GM18861 (cell line): ENCODE data around the gene CSF1R.

ENCODE experiments used
- ATAC-seq: cut with Tn5 transposase; IDR thresholded peaks from one replicate; pipeline ENCODE4 v1.9.1; 2021; ENCODE audit not compliant: unreplicated experiment

The CSF1R gene

DNA sequence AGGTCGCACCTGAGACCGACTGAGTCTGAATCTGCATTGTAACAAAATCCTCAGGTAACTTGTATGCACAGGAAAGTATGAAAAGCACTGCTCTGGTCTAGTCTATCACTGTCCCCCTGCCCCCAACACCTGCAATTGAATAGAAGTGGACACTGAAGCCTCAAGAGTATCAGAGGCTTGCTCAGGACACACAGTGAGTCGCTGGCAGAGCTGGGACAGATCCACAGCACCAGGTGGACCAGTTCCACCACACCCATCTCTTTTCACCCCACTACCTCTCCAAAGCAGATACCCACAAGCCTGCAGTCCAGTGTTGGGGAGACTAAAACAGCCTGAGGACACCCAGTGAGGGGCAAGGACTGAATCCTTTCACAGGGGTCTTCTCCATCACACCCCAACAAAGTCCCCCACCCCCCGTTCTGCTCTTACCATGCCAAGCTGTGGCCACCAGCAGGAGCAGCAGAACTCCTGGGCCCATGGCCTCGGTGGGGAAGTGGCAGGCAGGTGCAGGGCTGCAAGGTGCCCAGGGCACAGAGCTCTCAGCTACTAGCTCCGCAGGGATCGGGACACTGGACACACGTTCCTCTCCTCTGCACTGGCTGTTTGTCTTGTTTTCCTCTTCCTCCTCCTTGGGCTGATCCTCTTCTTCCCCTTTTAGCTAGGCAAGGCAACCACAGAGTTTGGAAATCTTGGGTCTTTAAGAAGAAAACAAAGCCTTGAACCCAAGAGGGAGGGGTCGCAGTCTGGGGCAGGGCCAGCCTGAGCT lies at the start of gene CSF1R:
CSF1R (minus strand) TSS at position 605 of the 766 bp plus-strand sequence; CDS start at position 478, 127 bp downstream.
- no peak for ATAC-seq

GRCh38 chr5:150135557-150136304 lies 49.4 kb upstream of the CSF1R start:
- ATAC-seq, result no peak

GRCh38 chr5:150134198-150134588 lies 47.8 kb upstream of the CSF1R start:
- no peak for ATAC-seq

- no peak for ATAC-seq
These were observed 47.3 kb upstream of the CSF1R start for GRCh38 chr5:150133581-150134197.

- no peak for ATAC-seq
These were observed 46.4 kb upstream of the CSF1R start for GRCh38 chr5:150132740-150133139.

DNA sequence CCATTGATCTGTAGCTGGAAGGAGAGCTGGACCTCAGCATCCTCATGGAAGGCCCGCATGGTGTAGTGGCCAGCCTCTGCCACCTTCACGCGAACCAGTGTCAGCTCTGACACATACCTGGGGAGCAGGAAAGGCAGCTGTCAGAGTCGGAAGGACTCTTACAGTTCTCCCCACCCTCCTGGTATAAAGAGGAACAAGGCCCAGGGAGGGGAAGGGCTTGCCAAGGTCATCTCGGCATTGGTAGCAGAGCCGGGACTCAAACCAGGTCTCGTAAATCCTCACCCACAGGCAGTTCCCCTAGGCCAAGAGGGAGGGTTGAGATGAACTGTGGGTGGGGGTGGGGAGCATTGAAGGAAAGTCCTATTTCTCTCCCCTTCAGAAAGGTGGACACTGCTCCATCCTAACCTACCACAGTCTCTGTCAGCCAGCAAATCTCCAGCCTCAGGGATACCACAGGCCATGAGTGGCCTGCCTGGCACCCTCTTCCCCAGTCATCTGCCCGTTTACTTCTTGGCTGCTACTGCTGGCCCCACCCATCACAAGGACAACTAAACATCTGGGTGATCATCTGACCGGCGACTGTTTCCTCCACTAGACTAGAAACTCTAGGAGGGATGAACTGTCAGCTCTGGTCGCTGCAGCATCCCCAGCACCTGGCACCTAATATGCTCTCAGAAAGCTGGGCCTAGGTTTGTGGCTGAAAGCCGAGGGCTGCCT lies 45.8 kb upstream of the CSF1R start:
- no peak for ATAC-seq

GRCh38 chr5:150131461-150131860 lies 45.1 kb upstream of the CSF1R start:
- no peak for ATAC-seq

- ATAC-seq, result no peak
These were observed 44.2 kb upstream of the CSF1R start for GRCh38 chr5:150130493-150130922.

DNA sequence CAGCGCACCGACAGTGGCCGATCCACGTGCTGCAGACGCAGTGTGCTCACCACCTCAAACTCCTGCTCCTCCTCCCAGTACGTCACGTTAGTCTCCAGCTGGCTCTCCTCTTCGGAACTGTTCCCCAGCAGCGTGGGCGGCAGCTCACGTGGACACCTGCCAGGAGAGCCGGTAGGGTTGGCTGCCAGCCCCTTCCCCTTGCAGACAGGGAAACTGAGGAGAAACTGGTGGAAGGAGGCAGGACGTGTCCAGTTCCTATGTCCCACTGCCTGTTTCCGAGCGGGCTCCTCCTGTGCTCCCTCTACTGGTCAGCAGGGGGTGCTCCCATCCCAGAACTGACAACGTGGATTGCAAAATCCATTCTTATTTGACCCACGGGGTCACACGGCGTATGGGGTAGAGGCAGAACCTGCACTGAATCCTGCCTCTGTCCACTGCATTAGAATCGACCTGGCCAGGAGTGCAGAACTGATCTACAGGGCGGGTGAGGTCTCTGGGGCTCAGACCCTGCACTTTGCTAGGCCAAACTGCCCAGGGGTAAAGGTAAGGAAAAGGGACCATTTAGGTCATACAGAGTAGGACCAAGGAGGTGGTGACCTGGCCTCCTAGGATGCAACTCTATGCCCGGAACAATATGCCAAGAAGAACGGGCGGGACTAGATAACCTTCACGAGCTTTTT lies 43.6 kb upstream of the CSF1R start:
- ATAC-seq, result no peak

DNA sequence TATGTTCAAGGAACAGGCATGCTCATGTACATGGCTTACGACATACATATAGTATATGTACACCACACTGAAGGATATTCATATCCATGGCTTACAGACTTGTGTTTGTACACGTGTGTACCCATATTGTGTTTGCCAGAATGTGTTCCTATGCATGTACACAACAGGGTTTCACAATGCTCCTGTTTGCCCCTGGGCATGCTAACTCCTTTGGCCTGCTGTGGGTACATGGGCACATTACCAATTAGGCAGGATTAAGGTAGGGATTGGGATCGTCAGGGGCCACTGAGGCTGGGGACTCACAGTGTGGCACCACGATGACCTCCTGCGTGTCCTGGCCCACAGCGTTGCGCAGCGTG lies 43.1 kb upstream of the CSF1R start:
- ATAC-seq, result no peak

- no peak for ATAC-seq
These were observed 40.5 kb upstream of the CSF1R start for GRCh38 chr5:150126921-150127265.

GRCh38 chr5:150126199-150126920 lies 40.0 kb upstream of the CSF1R start:
- ATAC-seq, result no peak

- no peak for ATAC-seq
These were observed 39.0 kb upstream of the CSF1R start for GRCh38 chr5:150125334-150125733.

- no peak for ATAC-seq
These were observed 38.2 kb upstream of the CSF1R start for GRCh38 chr5:150124596-150124995.

GRCh38 chr5:150124111-150124557 lies 37.8 kb upstream of the CSF1R start:
- ATAC-seq, result no peak

DNA sequence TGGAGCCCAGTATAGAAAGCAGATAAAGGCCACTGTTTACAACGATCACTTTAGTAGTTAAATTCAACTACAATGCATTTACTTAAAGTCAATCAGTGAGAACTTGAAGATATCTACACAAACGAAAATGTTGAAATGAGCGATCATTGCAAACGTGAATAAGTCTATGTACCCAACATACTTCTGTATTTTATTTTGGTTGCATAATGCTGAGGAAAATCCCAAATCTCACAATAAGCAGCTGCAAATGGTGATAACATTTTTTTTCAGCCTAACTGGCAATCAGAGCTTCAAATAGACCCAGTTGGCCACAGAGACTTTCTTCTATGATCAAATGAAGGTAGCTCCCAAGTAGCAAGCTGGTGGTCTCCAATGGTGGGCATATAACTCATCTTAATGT lies 37.2 kb upstream of the CSF1R start:
- no peak for ATAC-seq

- no peak for ATAC-seq
These were observed 36.5 kb upstream of the CSF1R start for GRCh38 chr5:150122536-150123481.

- peak; percentile 64 for ATAC-seq
These were observed 35.8 kb upstream of the CSF1R start for GRCh38 chr5:150122158-150122510.
